CD4-positive, alpha-beta T cell treated with Interferon gamma for 1 hour (primary cell): Measurements from ENCODE around the gene PCDHA1.
"Not testable (repeated sequence)": the region's sequence is repeated elsewhere in the genome, so short reads cannot be mapped to it uniquely, and the experiment has no call there.

Experiments
- DNase-seq: peaks from one replicate; pipeline ENCODE4 v3.0.0-alpha.2; 2020

The PCDHA1 gene

GRCh38 chr5:140785905-140786686 lies at the start of gene PCDHA1:
PCDHA1 (plus strand) TSS chr5:140786140.
- no peak for DNase-seq

GRCh38 chr5:140737486-140737885 lies 48.5 kb upstream of the PCDHA1 start:
- DNase-seq, result no peak

DNA sequence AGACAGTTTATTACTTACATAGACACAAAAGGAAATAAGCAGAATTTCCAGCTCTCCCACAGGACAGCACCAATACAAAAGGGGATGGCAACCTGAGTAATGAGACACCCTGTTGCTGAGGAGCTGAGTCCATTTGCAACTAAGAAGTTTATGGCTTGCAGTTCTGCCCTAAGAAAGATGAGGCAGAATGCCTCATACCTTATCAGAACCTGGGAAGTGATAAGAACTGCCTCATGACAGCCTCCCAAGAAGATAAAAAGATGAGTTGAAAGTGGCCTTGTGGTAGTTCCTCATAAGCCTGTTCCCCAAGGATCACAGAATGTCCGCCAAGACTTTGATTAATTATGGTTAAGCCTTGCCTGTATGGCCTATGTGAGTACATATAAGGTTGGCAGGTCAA lies 44.0 kb upstream of the PCDHA1 start:
- no peak for DNase-seq

GRCh38 chr5:140753561-140753960 lies 32.4 kb upstream of the PCDHA1 start:
- DNase-seq, result no peak

DNA sequence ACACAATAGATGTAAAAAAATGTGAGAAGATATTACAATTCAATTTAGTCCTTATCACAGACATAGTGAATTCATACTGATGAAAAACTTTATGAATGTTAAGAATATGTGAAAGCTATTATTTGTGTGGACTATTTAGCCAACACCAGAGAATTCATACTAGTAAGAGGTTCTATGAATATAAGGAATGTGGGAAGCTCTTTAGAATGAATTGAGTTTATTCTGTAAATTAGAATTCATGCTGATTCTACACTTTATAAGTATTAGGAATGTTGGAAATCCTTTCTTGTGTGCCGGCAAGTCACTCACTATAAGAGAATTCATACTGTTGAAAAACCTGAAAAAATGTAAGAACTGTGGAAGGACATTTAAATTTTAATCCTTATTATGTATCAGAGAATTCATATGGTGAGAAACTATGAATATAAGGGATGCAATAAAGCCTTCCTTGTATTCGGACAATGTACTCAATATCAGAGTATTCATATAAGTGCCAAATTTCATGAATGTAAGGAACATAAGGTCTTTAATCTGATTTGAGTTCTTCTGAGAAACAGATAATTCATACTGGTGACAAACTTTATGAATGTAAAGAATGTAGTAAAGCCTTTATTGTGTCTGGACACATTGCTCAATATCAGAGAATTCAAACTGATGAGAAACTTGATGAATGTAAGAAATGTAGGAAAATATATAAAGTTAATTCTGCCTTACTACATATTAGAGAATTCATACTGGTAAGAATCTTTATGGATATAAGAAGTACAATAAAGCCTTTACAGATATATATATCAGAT lies 21.6 kb upstream of the PCDHA1 start:
- no peak for DNase-seq

DNA sequence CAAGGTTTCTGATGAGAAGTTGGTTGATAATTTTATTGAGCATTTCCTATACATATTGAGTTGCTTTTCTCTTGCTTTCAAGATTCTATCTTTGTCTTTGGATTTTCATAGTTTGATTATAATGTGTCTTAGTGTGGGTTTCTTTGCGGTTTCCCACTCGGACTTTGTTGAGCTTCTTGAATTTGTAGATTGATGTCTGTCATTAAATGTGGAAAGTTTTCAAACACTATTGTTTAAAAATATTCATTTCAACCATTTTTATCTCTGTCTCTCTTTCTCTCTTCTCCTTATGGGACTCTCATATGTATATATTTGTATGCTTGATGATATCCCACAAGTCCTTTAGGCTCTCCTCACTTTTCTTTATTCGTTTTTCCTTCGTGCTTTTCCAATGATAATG lies 18.5 kb upstream of the PCDHA1 start:
- no peak for DNase-seq

DNA sequence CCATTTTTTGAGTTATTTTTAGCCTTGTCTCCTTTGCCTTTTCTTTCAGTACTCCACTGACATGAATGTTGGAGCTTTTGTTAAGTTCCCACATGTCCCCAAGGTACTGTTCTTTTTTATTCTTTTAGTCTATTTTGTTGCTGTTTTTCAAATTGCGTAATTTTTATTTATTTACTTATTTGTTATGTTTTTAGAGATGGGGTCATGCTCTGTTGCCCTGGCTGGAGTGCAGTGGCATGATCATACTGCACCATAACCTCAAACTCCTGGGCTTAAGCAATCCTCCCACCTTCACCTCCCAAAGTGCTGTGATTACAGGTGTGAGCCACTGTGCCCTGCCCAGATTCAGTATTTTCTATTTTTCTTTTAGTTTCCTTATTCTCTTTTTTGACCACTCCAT lies 5.4 kb upstream of the PCDHA1 start:
- DNase-seq, result no peak

GRCh38 chr5:140787422-140787821 lies 1.5 kb downstream of the PCDHA1 start:
- not testable (repeated sequence) for DNase-seq

DNA sequence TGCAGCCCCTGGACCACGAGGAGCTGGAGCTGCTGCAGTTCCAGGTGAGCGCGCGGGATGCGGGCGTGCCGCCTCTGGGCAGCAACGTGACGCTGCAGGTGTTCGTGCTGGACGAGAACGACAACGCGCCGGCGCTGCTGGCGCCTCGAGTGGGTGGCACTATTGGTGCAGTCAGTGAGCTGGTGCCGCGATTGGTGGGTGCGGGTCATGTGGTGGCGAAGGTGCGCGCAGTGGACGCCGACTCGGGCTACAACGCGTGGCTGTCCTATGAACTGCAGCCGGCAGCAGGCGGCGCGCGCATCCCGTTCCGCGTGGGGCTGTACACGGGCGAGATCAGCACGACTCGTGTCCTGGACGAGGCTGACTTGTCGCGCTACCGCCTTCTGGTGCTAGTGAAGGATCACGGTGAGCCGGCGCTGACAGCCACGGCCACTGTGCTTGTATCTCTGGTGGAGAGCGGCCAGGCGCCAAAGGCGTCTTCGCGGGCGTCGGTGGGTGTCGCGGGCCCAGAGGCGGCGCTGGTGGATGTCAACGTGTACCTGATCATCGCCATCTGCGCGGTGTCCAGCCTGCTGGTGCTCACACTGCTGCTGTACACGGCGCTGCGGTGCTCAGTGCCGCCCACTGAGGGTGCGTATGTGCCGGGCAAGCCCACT lies 2.0 kb downstream of the PCDHA1 start:
- DNase-seq, result not testable (repeated sequence)

DNA sequence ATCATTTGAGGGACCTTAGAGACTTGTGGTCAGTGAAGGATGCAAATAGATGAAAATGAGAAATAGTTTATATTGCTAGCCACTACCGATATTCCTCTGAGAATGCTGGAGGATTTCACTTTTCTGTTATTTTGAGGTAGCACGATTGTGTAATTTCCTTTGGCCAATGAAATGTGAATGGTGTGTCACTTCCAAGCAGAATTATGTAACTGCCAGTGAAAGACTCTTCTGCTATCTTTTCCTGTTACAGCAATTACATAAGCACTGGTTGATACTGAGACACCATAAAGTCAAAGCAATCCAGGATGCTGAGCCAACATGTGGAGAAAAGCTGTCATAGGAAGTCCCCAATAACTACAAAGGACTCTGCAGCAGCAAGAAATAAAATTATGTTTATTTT lies 5.1 kb downstream of the PCDHA1 start:
- DNase-seq, result no peak

- DNase-seq, result no peak
Observed at GRCh38 chr5:140794595-140795258, 8.8 kb downstream of the PCDHA1 start, which contains the start of gene PCDHA2. PCDHA2 (plus strand) TSS chr5:140794852.

GRCh38 chr5:140795259-140795641 lies 9.3 kb downstream of the PCDHA1 start:
- DNase-seq, result no peak

- not testable (repeated sequence) for DNase-seq
Observed at GRCh38 chr5:140796072-140796717, 10.3 kb downstream of the PCDHA1 start.

- DNase-seq, result no peak
Observed at GRCh38 chr5:140796718-140797095, 10.8 kb downstream of the PCDHA1 start.

GRCh38 chr5:140800816-140801493 lies 15.0 kb downstream of the PCDHA1 start, which contains the start of gene PCDHA3:
PCDHA3 (plus strand) TSS chr5:140801057.
- DNase-seq, result no peak

DNA sequence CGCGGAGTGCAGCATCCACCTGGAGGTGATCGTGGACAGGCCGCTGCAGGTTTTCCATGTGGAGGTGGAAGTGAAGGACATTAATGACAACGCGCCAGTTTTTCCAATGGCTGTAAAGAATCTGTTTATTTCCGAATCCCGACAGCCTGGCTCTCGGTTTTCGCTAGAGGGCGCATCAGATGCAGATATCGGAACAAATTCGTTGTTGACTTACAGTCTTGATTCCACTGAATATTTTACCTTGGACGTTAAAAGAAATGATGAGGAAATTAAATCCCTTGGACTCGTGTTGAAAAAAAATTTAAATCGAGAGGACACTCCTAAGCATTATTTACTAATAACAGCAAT lies 15.5 kb downstream of the PCDHA1 start:
- no peak for DNase-seq

DNA sequence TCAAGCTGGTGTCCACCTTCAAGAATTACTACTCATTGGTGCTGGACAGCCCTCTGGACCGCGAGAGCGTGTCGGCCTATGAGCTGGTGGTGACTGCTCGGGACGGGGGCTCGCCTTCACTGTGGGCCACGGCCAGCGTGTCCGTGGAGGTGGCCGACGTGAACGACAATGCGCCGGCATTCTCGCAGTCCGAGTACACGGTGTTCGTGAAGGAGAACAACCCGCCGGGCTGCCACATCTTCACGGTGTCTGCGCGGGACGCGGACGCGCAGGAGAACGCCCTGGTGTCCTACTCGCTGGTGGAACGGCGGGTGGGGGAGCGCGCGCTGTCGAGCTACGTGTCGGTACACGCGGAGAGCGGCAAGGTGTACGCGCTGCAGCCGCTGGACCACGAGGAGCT lies 16.4 kb downstream of the PCDHA1 start:
- DNase-seq, result not testable (repeated sequence)

DNA sequence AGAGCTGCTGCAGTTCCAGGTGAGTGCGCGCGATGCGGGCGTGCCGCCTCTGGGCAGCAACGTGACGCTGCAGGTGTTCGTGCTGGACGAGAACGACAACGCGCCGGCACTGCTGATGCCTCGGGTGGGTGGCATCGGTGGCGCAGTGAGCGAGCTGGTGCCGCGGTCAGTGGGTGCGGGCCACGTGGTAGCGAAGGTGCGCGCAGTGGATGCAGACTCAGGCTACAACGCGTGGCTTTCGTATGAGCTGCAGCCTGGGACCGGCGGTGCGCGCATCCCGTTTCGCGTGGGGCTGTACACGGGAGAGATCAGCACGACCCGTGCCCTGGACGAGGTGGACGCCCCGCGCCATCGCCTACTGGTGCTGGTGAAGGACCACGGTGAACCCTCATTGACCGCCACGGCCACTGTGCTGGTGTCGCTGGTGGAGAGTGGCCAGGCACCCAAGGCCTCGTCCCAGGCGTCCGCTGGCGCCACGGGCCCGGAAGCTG lies 16.9 kb downstream of the PCDHA1 start:
- DNase-seq, result no peak

GRCh38 chr5:140806834-140807775 lies 21.2 kb downstream of the PCDHA1 start, which contains the start of gene PCDHA4:
PCDHA4 (plus strand) TSS chr5:140807068.
- DNase-seq, result no peak

GRCh38 chr5:140808241-140808888 lies 22.4 kb downstream of the PCDHA1 start:
- DNase-seq, result not testable (repeated sequence)
